ENCODE results near the gene POT1.
A peak's percentile ranks its signal among the peaks of the same experiment; 100 is the strongest.
"Not testable (repeated sequence)": the region's sequence is repeated elsewhere in the genome, so short reads cannot be mapped to it uniquely, and the experiment has no call there.

Gene POT1, protein sequence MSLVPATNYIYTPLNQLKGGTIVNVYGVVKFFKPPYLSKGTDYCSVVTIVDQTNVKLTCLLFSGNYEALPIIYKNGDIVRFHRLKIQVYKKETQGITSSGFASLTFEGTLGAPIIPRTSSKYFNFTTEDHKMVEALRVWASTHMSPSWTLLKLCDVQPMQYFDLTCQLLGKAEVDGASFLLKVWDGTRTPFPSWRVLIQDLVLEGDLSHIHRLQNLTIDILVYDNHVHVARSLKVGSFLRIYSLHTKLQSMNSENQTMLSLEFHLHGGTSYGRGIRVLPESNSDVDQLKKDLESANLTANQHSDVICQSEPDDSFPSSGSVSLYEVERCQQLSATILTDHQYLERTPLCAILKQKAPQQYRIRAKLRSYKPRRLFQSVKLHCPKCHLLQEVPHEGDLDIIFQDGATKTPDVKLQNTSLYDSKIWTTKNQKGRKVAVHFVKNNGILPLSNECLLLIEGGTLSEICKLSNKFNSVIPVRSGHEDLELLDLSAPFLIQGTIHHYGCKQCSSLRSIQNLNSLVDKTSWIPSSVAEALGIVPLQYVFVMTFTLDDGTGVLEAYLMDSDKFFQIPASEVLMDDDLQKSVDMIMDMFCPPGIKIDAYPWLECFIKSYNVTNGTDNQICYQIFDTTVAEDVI

GRCh38 chr7:124929467-124930172 is at the start of gene POT1:
Gene POT1, minus strand, starts transcription at chr7:124929825. Its CDS starts 32,652 bp downstream, at chr7:124897173.
- peak; percentile 95 to 98 for DNase-seq (ENCODE audit: low read depth in 2 of 2)

DNA sequence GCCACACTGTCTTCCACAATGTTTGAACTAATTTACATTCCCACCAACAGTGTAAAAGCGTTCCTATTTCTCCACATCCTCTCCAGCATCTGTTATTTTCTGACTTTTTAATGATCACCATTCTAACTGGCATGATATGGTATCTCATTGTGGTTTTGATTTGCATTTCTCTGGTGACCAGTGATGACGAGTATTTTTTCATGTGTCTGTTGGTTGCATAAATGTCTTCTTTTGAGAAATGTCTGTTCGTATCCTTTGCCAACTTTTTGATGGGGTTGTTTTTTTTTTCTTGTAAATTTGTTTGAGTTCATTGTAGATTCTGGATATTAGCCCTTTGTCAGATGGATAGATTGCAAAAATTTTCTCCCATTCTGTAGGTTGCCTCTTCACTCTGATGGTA is 45.5 kb upstream of the POT1 start:
- DNase-seq (ENCODE audit: low read depth in 2 of 2), result not testable (repeated sequence)

GRCh38 chr7:124965553-124965952 is 35.9 kb upstream of the POT1 start:
- no peak for DNase-seq (ENCODE audit: low read depth in 2 of 2)

- no peak for DNase-seq (ENCODE audit: low read depth in 2 of 2)
Observed at GRCh38 chr7:124959676-124960075, 30.1 kb upstream of the POT1 start.

GRCh38 chr7:124957952-124958351 is 28.3 kb upstream of the POT1 start:
- not testable (repeated sequence) for DNase-seq (ENCODE audit: low read depth in 2 of 2)

- DNase-seq (ENCODE audit: low read depth in 2 of 2), result no peak
Observed at GRCh38 chr7:124956160-124956559, 26.5 kb upstream of the POT1 start.

GRCh38 chr7:124954790-124955189 is 25.2 kb upstream of the POT1 start:
- DNase-seq (ENCODE audit: low read depth in 2 of 2), result no peak

DNA sequence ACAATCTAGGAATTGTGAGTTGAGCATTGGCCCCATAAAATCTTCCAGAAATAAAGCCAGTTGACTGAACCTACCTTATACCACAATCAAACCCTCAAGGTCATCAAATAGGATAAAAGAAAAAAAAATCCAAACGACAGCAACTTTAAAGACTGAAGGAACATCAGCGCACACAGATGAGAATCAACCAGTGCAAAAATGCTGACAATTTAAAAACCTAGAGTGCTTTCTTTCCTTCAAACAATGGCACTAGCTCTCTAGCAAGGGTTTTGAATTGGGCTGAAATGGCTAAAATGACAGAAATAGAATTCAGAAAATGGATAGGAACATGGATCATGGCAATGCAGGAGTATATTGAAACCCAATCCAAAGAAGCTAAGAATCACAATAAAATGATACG is 16.1 kb upstream of the POT1 start:
- DNase-seq (ENCODE audit: low read depth in 2 of 2), result no peak

DNA sequence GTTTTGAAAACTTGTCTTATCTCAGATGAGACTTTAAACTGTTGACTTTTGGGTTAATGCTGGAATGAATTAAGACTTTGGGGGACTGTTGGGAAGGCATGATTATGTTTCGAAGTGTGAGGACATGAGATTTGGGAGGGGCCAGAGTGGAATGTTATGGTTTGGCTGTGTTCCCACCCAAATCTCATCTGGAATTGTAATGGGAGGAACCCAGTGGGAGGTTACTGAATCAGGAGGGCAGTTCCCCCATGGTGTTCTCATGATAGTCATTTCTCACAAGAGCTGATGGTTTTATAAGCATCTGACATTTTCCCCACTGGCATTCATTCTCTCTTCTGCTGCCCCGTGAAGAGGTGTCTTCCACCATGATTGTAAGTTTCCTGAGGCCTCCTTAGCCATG is 13.8 kb upstream of the POT1 start:
- no peak for DNase-seq (ENCODE audit: low read depth in 2 of 2)

GRCh38 chr7:124942399-124942798 is 12.8 kb upstream of the POT1 start:
- no peak for DNase-seq (ENCODE audit: low read depth in 2 of 2)

DNA sequence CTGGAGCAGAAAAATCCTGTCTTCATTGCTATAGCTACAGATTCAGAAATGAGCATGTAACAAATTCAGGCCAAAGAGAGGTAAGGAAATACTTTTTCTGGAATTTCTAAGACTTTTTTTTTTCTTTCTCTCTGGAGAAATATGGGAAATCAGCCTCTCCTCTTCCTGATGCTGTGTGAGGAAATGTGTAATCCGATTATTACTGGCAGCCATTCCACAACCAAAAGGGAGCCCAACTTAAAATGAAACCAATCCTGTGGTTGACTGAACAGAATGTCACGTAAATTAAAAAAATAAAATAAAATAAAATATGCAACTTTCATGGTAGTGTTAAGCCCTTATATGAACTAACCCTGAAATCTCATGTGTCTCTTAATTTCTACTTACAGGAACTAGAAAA is 10.7 kb upstream of the POT1 start:
- DNase-seq (ENCODE audit: low read depth in 2 of 2), result no peak

DNA sequence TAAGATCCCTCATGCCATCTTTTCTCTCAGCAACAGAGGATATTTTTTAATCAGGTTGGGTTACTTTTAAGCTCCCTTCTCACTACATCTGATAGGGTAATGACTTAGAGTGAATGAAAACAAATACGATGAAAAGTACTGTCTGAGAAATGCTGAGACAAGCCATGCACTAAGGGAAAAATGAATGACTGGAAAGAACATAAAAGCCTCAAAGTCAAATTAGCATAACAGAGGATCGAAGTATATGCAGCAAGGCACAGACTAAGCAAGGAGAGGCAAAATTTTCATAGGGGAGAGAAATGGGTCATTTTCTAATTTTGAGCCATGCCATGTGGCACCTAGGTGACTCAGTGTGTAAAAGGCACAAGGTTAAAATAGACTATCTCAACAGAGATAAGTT is 8.5 kb upstream of the POT1 start:
- no peak for DNase-seq (ENCODE audit: low read depth in 2 of 2)

- no peak for DNase-seq (ENCODE audit: low read depth in 2 of 2)
Observed at GRCh38 chr7:124937076-124937475, 7.5 kb upstream of the POT1 start.

- no peak for DNase-seq (ENCODE audit: low read depth in 2 of 2)
Observed at GRCh38 chr7:124934841-124935240, 5.2 kb upstream of the POT1 start.

- DNase-seq (ENCODE audit: low read depth in 2 of 2), result no peak
Observed at GRCh38 chr7:124930655-124931597, 1.3 kb upstream of the POT1 start.

DNA sequence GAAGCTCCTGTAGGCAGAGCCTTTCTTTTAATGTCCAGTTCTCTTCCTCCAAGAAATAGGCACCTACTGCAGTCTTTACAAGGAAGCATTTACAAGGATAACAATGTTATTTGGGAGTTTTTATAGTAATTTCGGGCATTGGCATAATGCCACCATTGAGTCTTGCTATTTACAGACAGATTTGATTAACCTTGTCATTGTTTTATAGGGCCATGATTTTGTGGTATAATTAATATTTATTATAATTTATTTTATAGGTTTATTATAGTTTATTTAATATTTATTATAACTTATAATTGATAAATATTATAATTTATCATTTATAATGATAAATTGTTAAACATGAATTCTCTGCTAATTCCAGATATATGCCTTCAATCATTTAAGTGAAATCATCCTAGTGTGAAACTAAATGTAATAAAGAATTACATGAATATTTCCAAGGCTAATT is 573 bp upstream of the POT1 start:
- no peak for DNase-seq (ENCODE audit: low read depth in 2 of 2)

DNA sequence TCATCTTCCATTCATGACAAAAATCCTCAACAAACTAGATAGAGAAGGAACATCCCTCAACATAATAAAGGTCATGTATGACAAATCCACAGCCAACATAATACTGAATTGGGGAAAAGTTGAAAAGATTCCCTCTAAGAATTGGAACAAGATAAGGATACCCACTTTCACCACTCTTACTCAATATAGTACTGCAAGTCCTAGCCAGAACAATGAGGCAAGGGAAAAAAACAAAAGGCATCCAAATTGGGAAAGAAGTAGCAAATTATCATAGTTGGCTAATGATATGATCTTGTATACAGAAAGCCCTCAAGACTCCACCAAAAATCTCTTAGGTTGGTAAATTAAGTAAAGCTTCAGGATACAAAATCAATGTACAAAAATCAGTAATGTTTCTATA is 4.7 kb downstream of the POT1 start:
- DNase-seq (ENCODE audit: low read depth in 2 of 2), result no peak

- DNase-seq (ENCODE audit: low read depth in 2 of 2), result no peak
Observed at GRCh38 chr7:124922200-124922599, 7.4 kb downstream of the POT1 start.

DNA sequence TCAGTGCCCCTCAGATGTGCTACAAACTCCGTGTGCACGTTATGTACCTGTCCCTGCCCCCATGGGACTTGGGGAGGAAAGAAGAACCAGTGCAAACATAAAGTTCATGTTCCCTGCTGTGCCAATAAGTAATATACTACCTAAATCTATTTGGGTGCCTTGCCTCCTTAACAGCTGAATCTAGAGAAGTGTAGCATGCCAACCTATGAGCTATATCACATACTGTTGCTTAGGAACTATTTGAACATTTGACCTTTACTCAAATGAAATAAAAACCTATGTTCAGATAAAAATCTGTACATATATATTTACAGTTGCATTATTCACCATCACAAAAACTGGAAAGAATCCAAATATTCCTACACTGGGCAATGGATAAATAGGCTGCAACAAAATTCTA is 9.8 kb downstream of the POT1 start:
- DNase-seq (ENCODE audit: low read depth in 2 of 2), result no peak

GRCh38 chr7:124918662-124919061 is 11.0 kb downstream of the POT1 start:
- DNase-seq (ENCODE audit: low read depth in 2 of 2), result no peak

- no peak for DNase-seq (ENCODE audit: low read depth in 2 of 2)
Observed at GRCh38 chr7:124915242-124915641, 14.4 kb downstream of the POT1 start.

GRCh38 chr7:124914298-124914697 is 15.3 kb downstream of the POT1 start:
- no peak for DNase-seq (ENCODE audit: low read depth in 2 of 2)
